Spinal cord (tissue), 10 donors: ENCODE data around the gene RORC. TPM values are rescaled to one million over a fixed set of nuclear protein-coding genes. Genes with fewer than 3 reads are reported as not detected.

Experiments used
- DNase-seq, 6 donors: peaks; one replicate each; pipeline versions ENCODE4 v3.0.0 to v3.0.0-alpha.2; 2013 to 2015; ENCODE audit warnings: low spot score in 6 of 6, low read depth in 4 of 6
- H3K27ac ChIP-seq: one replicate; pipeline ENCODE4 v1.5.1; 2013; ENCODE audit warnings: low read depth, low read length, control low read depth
- H3K27me3 ChIP-seq: one replicate; pipeline ENCODE4 v1.6.1; 2013; ENCODE audit warnings: low read length; ENCODE audit not compliant: control insufficient read depth, insufficient read depth
- H3K36me3 ChIP-seq: one replicate; pipeline ENCODE4 v1.6.1; 2013; ENCODE audit warnings: low read length; ENCODE audit not compliant: control insufficient read depth, insufficient read depth
- H3K4me1 ChIP-seq: one replicate; pipeline ENCODE4 v1.6.1; 2013; ENCODE audit warnings: low read length; ENCODE audit not compliant: control insufficient read depth, insufficient read depth
- H3K4me3 ChIP-seq: one replicate; pipeline ENCODE4 v1.5.1; 2013; ENCODE audit warnings: low read depth, low read length, control low read depth
- H3K9me3 ChIP-seq: one replicate; pipeline ENCODE4 v1.6.1; 2013; ENCODE audit warnings: low read length; ENCODE audit not compliant: control insufficient read depth, insufficient read depth
- WGBS: methylation state at CpG from one replicate; pipeline ENCODE4 v1.1.5; 2013; ENCODE audit warnings: missing lambda C conversion rate; ENCODE audit not compliant: insufficient coverage; 5-methylcytosine and 5-hydroxymethylcytosine counted together
- polyA plus RNA-seq, 2 donors: library from polyadenylated mRNA; unstranded; fragments of 120-200 nt; gene quantifications; one replicate each; pipeline ENCODE4 v1.2.1, GENCODE V29; 2013; ENCODE audit not compliant: insufficient read length in 2 of 2
- total RNA-seq, 2 donors: library from RNA; depleted of rRNA in 1 of 2; stranded (reverse); fragments of 120-200 nt in 1 of 2; fragments of >200 nt in 1 of 2; gene quantifications; one replicate each; pipeline versions ENCODE4 v1.2.3 to v1.2.4, GENCODE V29; 2013 to 2014
- donor health status: healthy.

Gene RORC
- total and polyA plus RNA-seq, 4 donors = 0.15 to 0.44 (median 0.17) TPM; not detected in 1

- Histone ChIP-seq H3K27ac (no peak overlapping the region), H3K36me3 (no peaks in the 10 kb centered on the region), H3K9me3 (no peaks in the 10 kb centered on the region), H3K4me1 (peaks cover 27% of the 10 kb centered on the region), H3K4me3 (no peak overlapping the region), H3K27me3 (no peaks in the 10 kb centered on the region)
- WGBS = 91% methylated on average over 4 of the region's 4 CpGs
- no peak for DNase-seq
Observed at GRCh38 chr1:151831256-151831591, 378 bp downstream of the RORC start.

- no peaks in the 10 kb centered on the region for H3K36me3 ChIP-seq
- H3K9me3 ChIP-seq = no peaks in the 10 kb centered on the region
- WGBS = 29% methylated on average over 1 of the region's 6 CpGs
- H3K27ac ChIP-seq = no peak overlapping the region
- peaks cover 37% of the 10 kb centered on the region for H3K4me1 ChIP-seq
- H3K27me3 ChIP-seq = no peaks in the 10 kb centered on the region
- no peak for DNase-seq
- no peak overlapping the region for H3K4me3 ChIP-seq
Observed at GRCh38 chr1:151830055-151830454, 1.5 kb downstream of the RORC start.

- Histone ChIP-seq H3K4me1 (peaks cover 40% of the 10 kb centered on the region), H3K4me3 (no peak overlapping the region), H3K9me3 (no peaks in the 10 kb centered on the region), H3K27me3 (no peaks in the 10 kb centered on the region), H3K27ac (no peak overlapping the region), H3K36me3 (no peaks in the 10 kb centered on the region)
- WGBS = 73% methylated on average over 2 of the region's 4 CpGs
- DNase-seq = no peak
Observed at GRCh38 chr1:151829352-151830046, 2.1 kb downstream of the RORC start.

GRCh38 chr1:151828921-151829320 lies 2.7 kb downstream of the RORC start:
- peak in 2 of 6 donors; percentile 59 to 73 for DNase-seq
- Histone ChIP-seq H3K4me3 (no peak overlapping the region), H3K36me3 (no peaks in the 10 kb centered on the region), H3K4me1 (peaks cover 40% of the 10 kb centered on the region), H3K27me3 (no peaks in the 10 kb centered on the region), H3K9me3 (no peaks in the 10 kb centered on the region), H3K27ac (no peak overlapping the region)
- WGBS = 4% methylated on average over 11 of the region's 12 CpGs

GRCh38 chr1:151827853-151828252 lies 3.7 kb downstream of the RORC start:
- no peak overlapping the region for H3K27ac ChIP-seq
- no peaks in the 10 kb centered on the region for H3K36me3 ChIP-seq
- 100% methylated on average over 2 of the region's 9 CpGs for WGBS
- H3K27me3 ChIP-seq = no peaks in the 10 kb centered on the region
- no peak for DNase-seq
- H3K4me3 ChIP-seq = no peak overlapping the region
- H3K4me1 ChIP-seq = peaks cover 39% of the 10 kb centered on the region
- no peaks in the 10 kb centered on the region for H3K9me3 ChIP-seq

GRCh38 chr1:151825751-151826660 lies 5.6 kb downstream of the RORC start:
- Histone ChIP-seq H3K27me3 (no peaks in the 10 kb centered on the region), H3K27ac (no peak overlapping the region), H3K9me3 (no peaks in the 10 kb centered on the region), H3K36me3 (no peaks in the 10 kb centered on the region), H3K4me3 (no peak overlapping the region), H3K4me1 (peaks cover 31% of the 10 kb centered on the region)
- 41% methylated on average over 11 of the region's 21 CpGs for WGBS
- DNase-seq = no peak

- Histone ChIP-seq H3K9me3 (no peaks in the 10 kb centered on the region), H3K4me1 (peaks cover 31% of the 10 kb centered on the region), H3K36me3 (no peaks in the 10 kb centered on the region), H3K27ac (no peak overlapping the region), H3K27me3 (no peaks in the 10 kb centered on the region), H3K4me3 (no peak overlapping the region)
- 58% methylated on average over 7 of the region's 9 CpGs for WGBS
- DNase-seq = peak in 1 of 6 donors; percentile 35
Observed at GRCh38 chr1:151825204-151825603, 6.4 kb downstream of the RORC start.

- no peaks in the 10 kb centered on the region for H3K27me3 ChIP-seq
- no peak overlapping the region for H3K4me3 ChIP-seq
- 80% methylated on average over 7 of the region's 8 CpGs for WGBS
- no peaks in the 10 kb centered on the region for H3K36me3 ChIP-seq
- H3K27ac ChIP-seq = no peak overlapping the region
- DNase-seq = no peak
- no peaks in the 10 kb centered on the region for H3K9me3 ChIP-seq
- peaks cover 14% of the 10 kb centered on the region for H3K4me1 ChIP-seq
Observed at GRCh38 chr1:151823175-151823574, 8.4 kb downstream of the RORC start.

- H3K27ac ChIP-seq = no peak overlapping the region
- 53% methylated on average over 4 of the region's 7 CpGs for WGBS
- peaks cover 15% of the 10 kb centered on the region for H3K4me1 ChIP-seq
- no peaks in the 10 kb centered on the region for H3K27me3 ChIP-seq
- no peak for DNase-seq
- no peak overlapping the region for H3K4me3 ChIP-seq
- H3K36me3 ChIP-seq = no peaks in the 10 kb centered on the region
- no peaks in the 10 kb centered on the region for H3K9me3 ChIP-seq
Observed at GRCh38 chr1:151822404-151822803, 9.2 kb downstream of the RORC start.
